Trophoblast cell (in vitro differentiated cells and primary cell): Measurements from ENCODE around the gene OR7D4. TPM values are rescaled to one million over a fixed set of nuclear protein-coding genes. Genes with fewer than 3 reads are reported as not detected.

ENCODE experiments used
- DNase-seq, 2 donors: peaks; one replicate each; pipeline ENCODE4 v3.0.0-alpha.2; 2016
- H2AFZ ChIP-seq: 2 replicates; pipeline ENCODE4 v1.6.1; 2013; ENCODE audit warnings: low read length, moderate library complexity, mild to moderate bottlenecking; ENCODE audit not compliant: insufficient read depth, poor library complexity
- H2AK5ac ChIP-seq: 2 replicates; pipeline ENCODE4 v1.6.1; 2013; ENCODE audit warnings: mild to moderate bottlenecking, low read length
- H2BK120ac ChIP-seq: 2 replicates; pipeline ENCODE4 v1.6.1; 2013; ENCODE audit warnings: low read length, mild to moderate bottlenecking, moderate library complexity; ENCODE audit not compliant: insufficient read depth, poor library complexity
- H2BK12ac ChIP-seq: 2 replicates; pipeline ENCODE4 v1.6.1; 2013; ENCODE audit warnings: mild to moderate bottlenecking, low read length, moderate library complexity
- H2BK5ac ChIP-seq: 2 replicates; pipeline ENCODE4 v1.6.1; 2013; ENCODE audit warnings: low read length, low read depth, moderate library complexity, mild to moderate bottlenecking; ENCODE audit not compliant: poor library complexity
- H3K14ac ChIP-seq: 2 replicates; pipeline ENCODE4 v1.6.1; 2013; ENCODE audit warnings: mild to moderate bottlenecking, low read length
- H3K18ac ChIP-seq: 2 replicates; pipeline ENCODE4 v1.6.1; 2013; ENCODE audit warnings: mild to moderate bottlenecking, low read length
- H3K23ac ChIP-seq: 2 replicates; pipeline ENCODE4 v1.6.1; 2013; ENCODE audit warnings: low read length
- H3K27ac ChIP-seq: 2 replicates; pipeline ENCODE4 v1.5.1; 2013; ENCODE audit warnings: low read depth, mild to moderate bottlenecking, inconsistent platforms, low read length, moderate library complexity
- H3K27me3 ChIP-seq: 2 replicates; pipeline ENCODE4 v1.6.1; 2013; ENCODE audit warnings: inconsistent platforms, mild to moderate bottlenecking, low read length, moderate library complexity; ENCODE audit not compliant: insufficient read depth
- H3K36me3 ChIP-seq, 2 experiments: 1 replicate in 1 of 2; 2 replicates in 1 of 2; pipeline ENCODE4 v1.6.1; 2013; ENCODE audit warnings: low read length in 2 of 2, mild to moderate bottlenecking in 2 of 2, moderate library complexity in 1 of 2; ENCODE audit not compliant: insufficient read depth in 2 of 2, control insufficient read depth in 1 of 2
- H3K4ac ChIP-seq: 2 replicates; pipeline ENCODE4 v1.6.1; 2013; ENCODE audit warnings: low read depth, mild to moderate bottlenecking, low read length, moderate library complexity
- H3K4me1 ChIP-seq, 2 experiments: 1 replicate in 1 of 2; 2 replicates in 1 of 2; pipeline ENCODE4 v1.6.1; 2013; ENCODE audit warnings: low read length in 2 of 2, mild to moderate bottlenecking in 2 of 2, moderate library complexity in 1 of 2; ENCODE audit not compliant: insufficient read depth in 2 of 2, control insufficient read depth in 1 of 2
- H3K4me2 ChIP-seq: 2 replicates; pipeline ENCODE4 v1.6.1; 2013; ENCODE audit warnings: inconsistent platforms, mild to moderate bottlenecking, low read length, moderate library complexity
- H3K4me3 ChIP-seq: 2 replicates; pipeline ENCODE4 v1.5.1; 2013; ENCODE audit warnings: mild to moderate bottlenecking, low read depth, low read length, inconsistent platforms
- H3K79me1 ChIP-seq: one replicate; pipeline ENCODE4 v1.6.1; 2013; ENCODE audit warnings: low read length
- H3K79me2 ChIP-seq: 2 replicates; pipeline ENCODE4 v1.6.1; 2013; ENCODE audit warnings: low read length, mild to moderate bottlenecking; ENCODE audit not compliant: control insufficient read depth, insufficient read depth, poor library complexity
- H3K9ac ChIP-seq: 2 replicates; pipeline ENCODE4 v1.6.1; 2013; ENCODE audit warnings: mild to moderate bottlenecking, low read length
- H3K9me3 ChIP-seq: 2 replicates; pipeline ENCODE4 v1.6.1; 2013; ENCODE audit warnings: low read depth, mild to moderate bottlenecking, control low read depth, inconsistent platforms, low read length; ENCODE audit not compliant: insufficient read depth
- H4K12ac ChIP-seq: 2 replicates; pipeline ENCODE4 v1.6.1; 2013; ENCODE audit warnings: low read depth, mild to moderate bottlenecking, low read length, moderate library complexity
- H4K8ac ChIP-seq: 2 replicates; pipeline ENCODE4 v1.6.1; 2013; ENCODE audit warnings: low read depth, mild to moderate bottlenecking, low read length, moderate library complexity
- H4K91ac ChIP-seq: one replicate; pipeline ENCODE4 v1.6.1; 2013; ENCODE audit warnings: low read depth, mild to moderate bottlenecking, low read length, moderate library complexity
- WGBS: extraction: QIAGEN DNeasy Blood & Tissue Kit; methylation state at CpG from one replicate; pipeline ENCODE4 v1.1.7; 2013; ENCODE audit warnings: missing lambda C conversion rate; ENCODE audit not compliant: insufficient read length, insufficient coverage; ENCODE audit errors: extremely low coverage; 5-methylcytosine and 5-hydroxymethylcytosine counted together
- polyA plus RNA-seq: library from polyadenylated mRNA; stranded (reverse); fragments of 200-250 nt; gene quantifications from 2 replicates; pipeline ENCODE4 v1.2.3, GENCODE V29; 2013

The OR7D4 gene
- polyA plus RNA-seq, result not detected in 2 replicates

DNA sequence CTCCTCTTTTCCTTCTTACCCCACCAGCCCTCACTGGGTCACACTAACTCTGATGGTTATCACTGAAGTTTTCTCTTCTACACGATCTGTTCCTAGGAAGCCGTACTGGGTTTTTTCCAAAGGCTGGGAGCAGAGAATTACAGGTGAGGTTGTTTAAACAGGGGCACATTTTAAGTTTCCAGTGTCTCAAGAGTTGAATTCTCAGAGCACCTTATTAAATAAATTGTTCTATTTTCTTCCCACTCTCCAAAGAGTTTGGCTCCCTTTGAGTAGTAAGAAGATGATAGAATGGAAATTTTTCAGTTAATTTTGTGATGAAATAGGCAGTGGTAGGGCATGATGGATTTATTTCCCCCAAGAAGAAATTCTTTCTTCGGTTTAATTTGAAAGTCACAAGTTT, at the start of gene OR7D4:
Gene OR7D4, minus strand, starts transcription at position 101 of the 400 bp plus-strand sequence. CDS start 4,752 bp downstream, outside the sequence.
- WGBS, result no CpG with 5 or more reads among the region's 3 CpGs
- H3K4me1 ChIP-seq, result no peaks in the 10 kb centered on the region

DNA sequence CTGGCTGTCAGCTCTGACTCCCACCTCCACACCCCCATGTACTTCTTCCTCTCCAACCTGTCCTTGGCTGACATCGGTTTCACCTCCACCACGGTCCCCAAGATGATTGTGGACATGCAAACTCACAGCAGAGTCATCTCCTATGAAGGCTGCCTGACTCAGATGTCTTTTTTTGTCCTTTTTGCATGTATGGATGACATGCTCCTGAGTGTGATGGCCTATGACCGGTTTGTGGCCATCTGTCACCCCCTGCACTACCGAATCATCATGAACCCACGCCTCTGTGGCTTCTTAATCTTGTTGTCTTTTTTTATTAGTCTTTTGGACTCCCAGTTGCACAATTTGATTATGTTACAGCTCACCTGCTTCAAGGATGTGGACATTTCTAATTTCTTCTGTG, 31.8 kb upstream of the OR7D4 start:
- Histone ChIP-seq H2BK5ac (no peak overlapping the region), H4K91ac (no peak overlapping the region), H3K23ac (no peak overlapping the region), H3K18ac (no peak overlapping the region), H3K4me3 (no peak overlapping the region), H3K79me1 (no peaks in the 10 kb centered on the region), H2AK5ac (no peak overlapping the region), H3K9ac (no peak overlapping the region), H3K4me2 (no peak overlapping the region), H3K79me2 (no peaks in the 10 kb centered on the region), H2BK12ac (no peak overlapping the region), H2AFZ (no peak overlapping the region), H2BK120ac (no peak overlapping the region), H3K36me3 (no peaks in the 10 kb centered on the region), H3K27ac (no peak overlapping the region), H3K27me3 (no peaks in the 10 kb centered on the region), H4K8ac (no peak overlapping the region), H3K4ac (no peak overlapping the region), H4K12ac (no peak overlapping the region), H3K14ac (no peak overlapping the region), H3K4me1 (no peaks in the 10 kb centered on the region), H3K9me3 (peaks cover 19% of the 10 kb centered on the region)
- WGBS, result no CpG with 5 or more reads among the region's 5 CpGs
- no peak for DNase-seq

More for the DNA sequence above, at the start of gene OR7D4:
- Histone ChIP-seq H4K8ac (no peak within 1 kb of the TSS), H2BK12ac (no peak within 1 kb of the TSS), H2BK120ac (no peak within 1 kb of the TSS), H3K36me3 (no peaks in the 10 kb centered on the region), H2BK5ac (no peak within 1 kb of the TSS), H3K79me2 (no peaks in the 10 kb centered on the region), H2AK5ac (no peak within 1 kb of the TSS), H3K9me3 (peaks cover 5% of the 10 kb centered on the region), H3K27me3 (no peaks in the 10 kb centered on the region), H4K91ac (no peak within 1 kb of the TSS), H3K4me3 (no peak within 1 kb of the TSS), H3K79me1 (no peaks in the 10 kb centered on the region), H4K12ac (no peak within 1 kb of the TSS), H3K18ac (no peak within 1 kb of the TSS), H3K27ac (no peak within 1 kb of the TSS), H3K23ac (no peak within 1 kb of the TSS), H3K14ac (no peak within 1 kb of the TSS), H3K4me2 (no peak within 1 kb of the TSS), H3K9ac (no peak within 1 kb of the TSS), H2AFZ (no peak within 1 kb of the TSS), H3K4ac (no peak within 1 kb of the TSS)
- DNase-seq, result no peak

DNA sequence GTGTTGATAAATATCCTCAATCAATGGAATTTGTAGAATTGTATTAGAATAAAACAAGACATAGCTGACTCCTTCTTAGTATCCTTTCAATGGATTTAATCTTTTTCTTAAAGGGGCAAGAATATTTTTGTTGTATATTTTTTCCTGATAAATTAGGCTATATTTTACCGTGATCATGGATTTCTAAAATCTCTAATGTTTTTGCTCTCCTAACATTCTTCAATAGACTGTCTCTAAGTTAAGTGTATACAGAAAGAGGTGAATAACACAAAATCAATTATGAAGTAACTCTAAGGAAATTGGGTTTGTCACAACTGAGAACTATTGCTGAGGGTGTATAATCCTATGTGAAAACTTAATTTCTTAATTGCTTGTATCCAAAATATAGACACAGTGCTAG, 31.2 kb upstream of the OR7D4 start, which contains the start of gene OR7E24:
Gene OR7E24, plus strand, starts transcription at position 301 of the 400 bp plus-strand sequence. CDS start 114 bp downstream, outside the sequence.
- Histone ChIP-seq H3K9me3 (peaks cover 16% of the 10 kb centered on the region), H2AK5ac (no peak within 1 kb of the TSS), H4K91ac (no peak within 1 kb of the TSS), H2BK120ac (no peak within 1 kb of the TSS), H3K79me1 (no peaks in the 10 kb centered on the region), H3K79me2 (no peaks in the 10 kb centered on the region), H2AFZ (no peak within 1 kb of the TSS), H4K8ac (no peak within 1 kb of the TSS), H3K9ac (no peak within 1 kb of the TSS), H3K14ac (no peak within 1 kb of the TSS), H3K27me3 (no peaks in the 10 kb centered on the region), H3K4me2 (no peak within 1 kb of the TSS), H3K4ac (no peak within 1 kb of the TSS), H2BK5ac (no peak within 1 kb of the TSS), H3K18ac (no peak within 1 kb of the TSS), H2BK12ac (no peak within 1 kb of the TSS), H3K27ac (no peak within 1 kb of the TSS), H3K36me3 (no peaks in the 10 kb centered on the region), H3K4me1 (no peaks in the 10 kb centered on the region), H3K23ac (no peak within 1 kb of the TSS), H4K12ac (no peak within 1 kb of the TSS), H3K4me3 (no peak within 1 kb of the TSS)
- WGBS, result no CpG with 5 or more reads among the region's 1 CpG
- no peak for DNase-seq

- Histone ChIP-seq H2BK120ac (no peak overlapping the region), H3K36me3 (no peaks in the 10 kb centered on the region), H3K9ac (no peak overlapping the region), H3K4me2 (no peak overlapping the region), H3K79me2 (no peaks in the 10 kb centered on the region), H2BK5ac (no peak overlapping the region), H3K14ac (no peak overlapping the region), H3K79me1 (no peaks in the 10 kb centered on the region), H2BK12ac (no peak overlapping the region), H3K27me3 (no peaks in the 10 kb centered on the region), H3K4me1 (no peaks in the 10 kb centered on the region), H3K9me3 (peaks cover 4% of the 10 kb centered on the region), H2AFZ (no peak overlapping the region), H3K4ac (no peak overlapping the region), H4K12ac (no peak overlapping the region), H3K27ac (no peak overlapping the region), H3K4me3 (no peak overlapping the region), H4K8ac (no peak overlapping the region), H4K91ac (no peak overlapping the region), H2AK5ac (no peak overlapping the region), H3K23ac (no peak overlapping the region), H3K18ac (no peak overlapping the region)
- no CpG with 5 or more reads among the region's 13 CpGs for WGBS
- DNase-seq, result peak; percentile 60 to 79
Measured at GRCh38 chr19:9205501-9206113, 13.8 kb downstream of the OR7D4 start.
